Measurements from ENCODE around the gene TMEM270.
A peak's percentile ranks its signal among the peaks of the same experiment; 100 is the strongest.
"Not testable (repeated sequence)": the region's sequence is repeated elsewhere in the genome, so short reads cannot be mapped to it uniquely, and the experiment has no call there.

The TMEM270 gene

GRCh38 chr7:73860859-73861258 lies at the start of gene TMEM270:
TSS of gene TMEM270 (plus strand) at chr7:73861159. CDS start at chr7:73861195, 36 bp downstream.
- DNase-seq: no peak

GRCh38 chr7:73811760-73812168 lies 49.2 kb upstream of the TMEM270 start:
- no peak for DNase-seq

DNA sequence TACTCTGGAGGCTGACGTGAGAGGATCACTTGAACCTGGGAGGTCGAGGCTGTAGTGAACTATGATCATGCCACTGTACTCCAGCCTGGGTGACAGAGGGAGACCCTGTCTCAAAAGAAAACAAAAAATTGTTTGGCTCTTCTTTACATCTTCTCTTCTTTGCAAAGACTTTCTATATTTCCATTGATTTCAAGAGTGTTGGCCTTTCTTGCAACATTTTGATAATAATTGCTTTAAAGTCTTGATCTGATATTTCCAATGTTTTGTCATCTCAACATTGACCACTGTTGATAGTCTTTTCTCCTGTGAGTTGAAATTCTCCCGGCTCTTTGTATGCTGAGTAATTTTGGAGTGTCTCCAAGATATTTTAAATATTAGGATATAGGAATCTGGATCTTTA lies 48.0 kb upstream of the TMEM270 start:
- no peak for DNase-seq

DNA sequence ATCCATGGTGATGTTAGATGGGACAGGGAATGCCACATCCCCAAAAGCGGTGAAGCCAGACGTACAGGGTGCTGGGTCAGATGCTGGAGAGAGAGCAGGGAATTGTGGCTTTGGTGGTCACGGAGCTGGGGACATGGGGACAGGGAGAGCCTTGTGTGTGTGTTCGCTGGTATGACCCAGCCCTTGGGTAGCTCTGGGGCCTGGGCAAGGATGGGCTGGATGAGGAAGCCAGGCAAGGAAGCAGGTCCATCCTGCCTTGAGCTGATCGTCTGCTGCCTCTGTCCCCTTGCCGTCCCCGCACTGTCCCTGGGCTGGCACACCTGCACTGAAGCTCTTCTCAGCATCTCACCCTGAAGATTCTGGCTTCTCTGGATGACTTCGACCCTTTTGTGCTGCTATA lies 45.5 kb upstream of the TMEM270 start:
- DNase-seq: no peak

- no peak for DNase-seq
Observed at GRCh38 chr7:73817121-73817520, 43.8 kb upstream of the TMEM270 start.

DNA sequence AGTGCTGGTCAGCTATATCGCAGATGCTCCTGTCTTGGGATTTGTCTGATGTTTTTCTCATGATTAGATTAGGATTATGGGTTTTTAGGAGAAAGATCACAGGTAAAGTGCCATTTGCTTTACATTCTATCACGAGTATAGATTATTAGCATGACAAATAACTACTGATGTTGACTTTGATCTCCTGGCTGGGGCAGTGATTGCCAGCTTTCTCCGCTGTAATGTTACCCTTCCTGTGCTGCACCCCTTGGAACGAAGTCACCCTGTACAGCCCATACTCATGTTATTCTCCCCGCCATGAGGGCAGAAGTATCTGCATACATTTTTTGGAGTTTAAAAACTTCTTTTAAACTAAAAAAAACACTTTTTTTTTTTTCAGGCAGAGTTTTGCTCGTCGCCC lies 40.9 kb upstream of the TMEM270 start:
- DNase-seq: no peak

GRCh38 chr7:73821597-73822285 lies 39.2 kb upstream of the TMEM270 start:
- DNase-seq: not testable (repeated sequence)

- no peak for DNase-seq
Observed at GRCh38 chr7:73822319-73823173, 38.4 kb upstream of the TMEM270 start.

- DNase-seq: no peak
Observed at GRCh38 chr7:73823257-73823656, 37.7 kb upstream of the TMEM270 start.

- no peak for DNase-seq
Observed at GRCh38 chr7:73823873-73824592, 36.9 kb upstream of the TMEM270 start.

GRCh38 chr7:73824986-73825385 lies 36.0 kb upstream of the TMEM270 start:
- DNase-seq: no peak

GRCh38 chr7:73827567-73828106 lies 33.3 kb upstream of the TMEM270 start:
- peak; percentile 95 for DNase-seq

DNA sequence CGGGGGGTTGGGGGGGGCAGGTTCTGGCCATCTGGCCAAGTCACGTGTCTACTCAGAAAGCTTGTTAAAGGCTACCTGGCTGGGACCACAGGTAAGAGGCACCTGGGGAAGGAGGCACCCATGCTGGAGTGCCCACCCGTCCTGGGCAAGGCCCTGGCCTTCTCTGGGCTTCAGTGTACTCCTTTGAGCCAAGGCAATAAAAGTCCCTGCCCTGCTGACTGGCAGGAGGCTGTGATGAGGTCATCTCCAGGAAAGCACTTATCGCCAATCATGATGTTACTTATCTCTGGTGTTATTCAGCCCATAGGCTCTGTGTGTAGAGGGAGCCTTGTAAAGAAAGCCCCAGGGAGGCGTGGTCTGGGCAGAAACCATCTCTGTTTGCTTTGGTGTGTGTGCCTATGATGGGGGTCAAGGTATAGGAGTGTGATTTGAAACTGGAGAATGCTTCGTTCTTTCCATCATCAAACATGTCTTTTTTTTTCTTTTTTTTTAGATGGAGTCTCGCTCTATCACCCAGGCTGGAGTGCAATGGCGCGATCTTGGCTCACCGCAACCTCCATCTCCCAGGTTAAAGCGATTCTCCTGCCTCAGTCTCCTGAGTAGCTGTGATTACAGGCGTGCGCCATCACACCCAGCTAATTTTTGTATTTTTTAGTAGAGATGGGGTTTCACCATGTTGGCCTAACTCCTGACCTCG lies 32.7 kb upstream of the TMEM270 start:
- DNase-seq: peak; percentile 95

DNA sequence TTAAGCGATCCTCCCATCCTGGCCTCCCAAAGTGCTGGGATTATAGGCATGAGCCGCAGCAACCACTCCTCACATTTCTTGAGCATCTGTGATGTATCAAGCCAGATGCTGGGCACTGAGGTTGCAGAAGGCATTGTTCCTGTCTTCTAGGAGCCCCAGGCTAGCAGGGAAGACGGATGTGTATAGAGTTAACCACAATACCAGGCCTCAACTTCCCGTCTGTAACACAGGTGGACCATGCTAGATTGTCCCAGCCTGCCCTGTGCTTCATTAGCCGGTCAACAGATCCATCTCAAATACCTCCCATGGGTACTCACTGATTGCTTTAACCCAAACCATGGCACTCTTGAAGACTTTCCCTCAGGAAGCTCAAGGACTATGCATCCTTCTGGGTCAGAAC lies 32.0 kb upstream of the TMEM270 start:
- no peak for DNase-seq

DNA sequence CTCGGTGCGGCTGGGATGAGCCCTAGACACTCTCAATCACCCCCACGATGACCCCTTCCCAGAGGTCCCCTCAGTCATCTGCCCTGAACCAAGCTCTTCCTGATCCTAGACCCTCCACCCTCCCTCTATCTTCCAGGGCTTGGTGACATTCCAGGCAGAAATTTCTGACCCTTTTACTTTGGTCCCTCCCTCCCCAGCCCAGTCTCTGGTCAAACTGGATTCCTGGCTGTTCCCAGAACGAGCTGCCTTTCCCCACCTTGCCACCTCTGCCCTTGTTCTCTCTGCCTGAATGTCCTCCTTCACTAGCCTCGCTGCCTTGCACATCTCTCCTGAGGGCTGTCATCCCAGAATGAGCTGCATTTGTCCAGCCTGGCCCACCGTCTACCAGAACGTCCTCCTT lies 31.5 kb upstream of the TMEM270 start:
- no peak for DNase-seq

GRCh38 chr7:73829921-73830680 lies 30.9 kb upstream of the TMEM270 start:
- DNase-seq: no peak

DNA sequence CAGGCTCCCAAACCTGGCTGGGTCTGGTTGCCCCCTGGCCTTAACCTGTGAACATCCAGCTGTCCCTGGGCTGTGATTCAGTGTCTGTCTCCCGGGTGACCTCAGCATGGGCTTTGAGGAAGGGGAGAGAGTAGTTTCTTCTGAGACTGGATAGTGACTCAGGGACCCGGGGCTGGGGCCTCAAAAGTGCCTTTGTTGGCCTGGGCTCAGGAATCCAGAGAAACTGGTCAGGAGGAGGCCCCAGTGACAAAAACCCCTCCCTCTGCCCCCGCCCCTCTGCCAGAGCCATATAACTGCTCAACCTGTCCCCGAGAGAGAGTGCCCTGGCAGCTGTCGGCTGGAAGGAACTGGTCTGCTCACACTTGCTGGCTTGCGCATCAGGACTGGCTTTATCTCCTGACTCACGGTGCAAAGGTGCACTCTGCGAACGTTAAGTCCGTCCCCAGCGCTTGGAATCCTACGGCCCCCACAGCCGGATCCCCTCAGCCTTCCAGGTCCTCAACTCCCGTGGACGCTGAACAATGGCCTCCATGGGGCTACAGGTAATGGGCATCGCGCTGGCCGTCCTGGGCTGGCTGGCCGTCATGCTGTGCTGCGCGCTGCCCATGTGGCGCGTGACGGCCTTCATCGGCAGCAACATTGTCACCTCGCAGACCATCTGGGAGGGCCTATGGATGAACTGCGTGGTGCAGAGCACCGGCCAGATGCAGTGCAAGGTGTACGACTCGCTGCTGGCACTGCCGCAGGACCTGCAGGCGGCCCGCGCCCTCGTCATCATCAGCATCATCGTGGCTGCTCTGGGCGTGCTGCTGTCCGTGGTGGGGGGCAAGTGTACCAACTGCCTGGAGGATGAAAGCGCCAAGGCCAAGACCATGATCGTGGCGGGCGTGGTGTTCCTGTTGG lies 30.0 kb upstream of the TMEM270 start, which contains the start of gene CLDN4:
TSS of gene CLDN4 (plus strand) at position 316 of the 903 bp plus-strand sequence. CDS start at position 522, 206 bp downstream.
- no peak for DNase-seq

- no peak for DNase-seq
Observed at GRCh38 chr7:73831584-73831833, 29.4 kb upstream of the TMEM270 start.

DNA sequence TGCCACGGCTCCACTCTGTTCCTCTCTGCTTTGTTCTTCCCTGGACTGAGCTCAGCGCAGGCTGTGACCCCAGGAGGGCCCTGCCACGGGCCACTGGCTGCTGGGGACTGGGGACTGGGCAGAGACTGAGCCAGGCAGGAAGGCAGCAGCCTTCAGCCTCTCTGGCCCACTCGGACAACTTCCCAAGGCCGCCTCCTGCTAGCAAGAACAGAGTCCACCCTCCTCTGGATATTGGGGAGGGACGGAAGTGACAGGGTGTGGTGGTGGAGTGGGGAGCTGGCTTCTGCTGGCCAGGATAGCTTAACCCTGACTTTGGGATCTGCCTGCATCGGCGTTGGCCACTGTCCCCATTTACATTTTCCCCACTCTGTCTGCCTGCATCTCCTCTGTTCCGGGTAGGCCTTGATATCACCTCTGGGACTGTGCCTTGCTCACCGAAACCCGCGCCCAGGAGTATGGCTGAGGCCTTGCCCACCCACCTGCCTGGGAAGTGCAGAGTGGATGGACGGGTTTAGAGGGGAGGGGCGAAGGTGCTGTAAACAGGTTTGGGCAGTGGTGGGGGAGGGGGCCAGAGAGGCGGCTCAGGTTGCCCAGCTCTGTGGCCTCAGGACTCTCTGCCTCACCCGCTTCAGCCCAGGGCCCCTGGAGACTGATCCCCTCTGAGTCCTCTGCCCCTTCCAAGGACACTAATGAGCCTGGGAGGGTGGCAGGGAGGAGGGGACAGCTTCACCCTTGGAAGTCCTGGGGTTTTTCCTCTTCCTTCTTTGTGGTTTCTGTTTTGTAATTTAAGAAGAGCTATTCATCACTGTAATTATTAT lies 28.9 kb upstream of the TMEM270 start:
- no peak for DNase-seq

- DNase-seq: no peak
Observed at GRCh38 chr7:73832806-73833205, 28.2 kb upstream of the TMEM270 start.

Measured in NCI-H2081 treated with DMSO at 0.1 percent for 48 hours (cell line).